Keratinocyte (primary cell): ENCODE data around the gene SEC16B. TPM values are rescaled to one million over a fixed set of nuclear protein-coding genes. Genes with fewer than 3 reads are reported as not detected.

Source experiments
- DNase-seq: peaks from one replicate; pipeline ENCODE4 v3.0.0-alpha.2; 2011; ENCODE audit warnings: low read depth, missing footprints, low spot score
- FAIRE-seq: peaks from 2 replicates; lab custom pipeline; 2011; peaks lifted over from hg19 to GRCh38; lab: Jason Lieb, UNC
- H2AFZ ChIP-seq: 2 replicates; pipeline ENCODE4 v1.6.0; 2012; ENCODE audit warnings: low read length, control low read depth, inconsistent platforms; ENCODE audit not compliant: control insufficient read depth
- H3K27ac ChIP-seq: 2 replicates; pipeline ENCODE4 v1.5.1; 2011; ENCODE audit warnings: low read length; ENCODE audit not compliant: control insufficient read depth, insufficient read depth
- H3K27me3 ChIP-seq: 3 replicates; pipeline ENCODE4 v1.6.0; 2011; ENCODE audit warnings: low read length; ENCODE audit not compliant: control insufficient read depth, insufficient read depth; ENCODE audit errors: extremely low read depth
- H3K36me3 ChIP-seq, 2 experiments: 2 replicates in 1 of 2; 3 replicates in 1 of 2; pipeline ENCODE4 v1.5.1; 2011; ENCODE audit warnings: low read length in 2 of 2, mild to moderate bottlenecking in 1 of 2; ENCODE audit not compliant: control insufficient read depth in 2 of 2, insufficient read depth in 2 of 2; ENCODE audit errors: extremely low read depth in 1 of 2
- H3K4me1 ChIP-seq: 3 replicates; pipeline ENCODE4 v1.5.1; 2011; ENCODE audit warnings: low read length; ENCODE audit not compliant: control insufficient read depth, insufficient read depth; ENCODE audit errors: extremely low read depth
- H3K4me2 ChIP-seq: 3 replicates; pipeline ENCODE4 v1.6.0; 2011; ENCODE audit warnings: low read depth, low read length; ENCODE audit not compliant: control insufficient read depth, insufficient read depth; ENCODE audit errors: extremely low read depth
- H3K4me3 ChIP-seq, 3 experiments: fragments of 200-600 bp in 1 of 3; sonication (generic) in 1 of 3; 2 replicates in 2 of 3; 3 replicates in 1 of 3; pipeline ENCODE4 v1.5.1; 2011 to 2016; ENCODE audit warnings: low read length in 3 of 3, mild to moderate bottlenecking in 3 of 3, control low read depth in 2 of 3, inconsistent platforms in 1 of 3, low read depth in 1 of 3, mixed read lengths in 1 of 3, mixed run types in 1 of 3, moderate library complexity in 1 of 3; ENCODE audit not compliant: control insufficient read depth in 2 of 3, insufficient read depth in 2 of 3; ENCODE audit errors: extremely low read depth in 1 of 3
- H3K79me2 ChIP-seq: 2 replicates; pipeline ENCODE4 v1.6.0; 2012; ENCODE audit warnings: low read length; ENCODE audit not compliant: control insufficient read depth, insufficient read depth
- H3K9ac ChIP-seq: 3 replicates; pipeline ENCODE4 v1.6.0; 2011; ENCODE audit warnings: low read length; ENCODE audit not compliant: control insufficient read depth, insufficient read depth; ENCODE audit errors: extremely low read depth
- H3K9me1 ChIP-seq: 3 replicates; pipeline ENCODE4 v1.6.0; 2011; ENCODE audit warnings: low read length; ENCODE audit not compliant: control insufficient read depth, insufficient read depth; ENCODE audit errors: extremely low read depth
- H3K9me3 ChIP-seq: 2 replicates; pipeline ENCODE4 v1.5.1; 2012; ENCODE audit warnings: low read depth, low read length; ENCODE audit not compliant: control insufficient read depth
- H4K20me1 ChIP-seq: 3 replicates; pipeline ENCODE4 v1.6.0; 2011; ENCODE audit warnings: low read length; ENCODE audit not compliant: control insufficient read depth, insufficient read depth; ENCODE audit errors: extremely low read depth
- CTCF ChIP-seq, 3 experiments: IDR thresholded peaks in 1 of 3; conservative IDR thresholded peaks in 1 of 3; optimal IDR thresholded peaks in 1 of 3; 2 replicates in 2 of 3; 3 replicates in 1 of 3; pipeline versions ENCODE3 to v1.5.1; 2011; ENCODE audit warnings: low read length in 3 of 3, mild to moderate bottlenecking in 3 of 3, moderate library complexity in 2 of 3, control low read depth in 1 of 3, inconsistent platforms in 1 of 3; ENCODE audit not compliant: insufficient read depth in 2 of 3; ENCODE audit errors: extremely low read depth in 1 of 3
- EZH2 ChIP-seq: IDR thresholded peaks from one replicate; pipeline ENCODE4 v1.6.1; 2012; ENCODE audit warnings: inconsistent platforms, mild to moderate bottlenecking, low read length, moderate library complexity
- dilution Hi-C: fragments of 300-500 bp; cut with MboI; formaldehyde crosslinking; loops from one replicate; pipeline ENCODE4 v1.7.0; 2020; ENCODE audit warnings: low sequenced_read_pairs; ENCODE audit not compliant: extremely low pct_ligation_motif_present
- polyA plus RNA-seq, 5 experiments: library from polyadenylated mRNA; depleted of rRNA in 3 of 5; stranded (reverse) in 3 of 5; stranded (forward) in 1 of 5; unstranded in 1 of 5; fragments of >200 nt; gene quantifications; 1 replicate in 1 of 5; 2 replicates in 3 of 5; 3 replicates in 1 of 5; pipeline versions ENCODE4 v1.2.1 to v1.2.3, GENCODE V29; 2011 to 2012; ENCODE audit warnings: missing spikeins in 2 of 5, low read depth in 1 of 5, low replicate concordance in 1 of 5

Gene SEC16B
- polyA plus RNA-seq, 1 donor (not counting 4 experiments of a cell fraction or from before 2014, with no cell fraction given): 1.2 TPM

GRCh38 chr1:177940682-177941081 lies 29.2 kb downstream of the SEC16B start:
- H4K20me1 ChIP-seq: no peaks in the 10 kb centered on the region
- no peak overlapping the region for H2AFZ ChIP-seq
- H3K4me2 ChIP-seq: no peak overlapping the region
- H3K9ac ChIP-seq: no peak overlapping the region
- no peaks in the 10 kb centered on the region for H3K9me1 ChIP-seq
- H3K36me3 ChIP-seq: no peaks in the 10 kb centered on the region
- peaks cover 3% of the 10 kb centered on the region for H3K4me1 ChIP-seq
- FAIRE-seq (no peak), DNase-seq (no peak)
- TF ChIP-seq EZH2 (no peak), CTCF (optimal IDR thresholded peaks at IDR 0.05 in 1 of 3, IDR thresholded peaks at IDR 0.05 in 1 of 3, conservative IDR thresholded peaks at IDR 0.05 in 1 of 3; ENCODE audit: extremely low read depth in 1 of 3, insufficient read depth in 2 of 3, low read length in 3 of 3) (no peak)
- dilution Hi-C loops: loop anchor here (25.0 kb wide), 1 partner anchor 678 kb away; no protein-coding TSS in a partner anchor
- H3K9me3 ChIP-seq: no peaks in the 10 kb centered on the region
- H3K27me3 ChIP-seq: no peaks in the 10 kb centered on the region
- no peak overlapping the region for H3K27ac ChIP-seq
- no peaks in the 10 kb centered on the region for H3K79me2 ChIP-seq
- no peak overlapping the region for H3K4me3 ChIP-seq

- Histone ChIP-seq H3K9me1 (no peaks in the 10 kb centered on the region), H3K79me2 (no peaks in the 10 kb centered on the region), H3K9me3 (no peaks in the 10 kb centered on the region), H3K4me3 (no peak overlapping the region), H3K9ac (no peak overlapping the region), H3K4me1 (no peaks in the 10 kb centered on the region), H3K36me3 (no peaks in the 10 kb centered on the region), H3K27me3 (no peaks in the 10 kb centered on the region), H2AFZ (no peak overlapping the region), H4K20me1 (no peaks in the 10 kb centered on the region), H3K27ac (no peak overlapping the region), H3K4me2 (no peak overlapping the region)
- dilution Hi-C loops: loop anchor here (25.0 kb wide), 1 partner anchor 676 kb away; no protein-coding TSS in a partner anchor
- no peak for DNase-seq
- peak; percentile 36 for FAIRE-seq
- no peak for TF ChIP-seq EZH2
- TF ChIP-seq CTCF (optimal IDR thresholded peaks at IDR 0.05 in 1 of 3, IDR thresholded peaks at IDR 0.05 in 1 of 3, conservative IDR thresholded peaks at IDR 0.05 in 1 of 3; ENCODE audit: extremely low read depth in 1 of 3, insufficient read depth in 2 of 3, low read length in 3 of 3): no peak
Measured at GRCh38 chr1:177937931-177938330, 31.9 kb downstream of the SEC16B start.
